ENCODE measurements around the gene THSD4.

THSD4 gene

DNA sequence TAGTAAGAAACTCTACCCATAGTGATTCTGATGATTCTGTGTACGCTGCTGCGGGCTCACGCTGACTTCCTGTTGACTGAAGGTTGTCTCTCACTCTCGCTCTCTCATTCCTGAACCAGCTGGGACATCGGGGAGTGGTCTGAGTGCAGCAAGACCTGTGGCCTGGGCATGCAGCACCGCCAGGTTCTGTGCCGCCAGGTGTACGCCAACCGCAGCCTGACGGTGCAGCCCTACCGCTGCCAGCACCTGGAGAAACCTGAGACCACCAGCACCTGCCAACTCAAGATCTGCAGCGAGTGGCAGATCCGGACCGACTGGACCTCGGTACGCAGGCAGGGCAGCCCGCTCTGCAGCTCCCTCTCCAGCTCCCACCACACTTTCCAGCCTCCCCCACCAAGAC lies 631.4 kb downstream of the THSD4 start:
- DNase-seq (ENCODE audit: low read depth in 2 of 2), result no peak

DNA sequence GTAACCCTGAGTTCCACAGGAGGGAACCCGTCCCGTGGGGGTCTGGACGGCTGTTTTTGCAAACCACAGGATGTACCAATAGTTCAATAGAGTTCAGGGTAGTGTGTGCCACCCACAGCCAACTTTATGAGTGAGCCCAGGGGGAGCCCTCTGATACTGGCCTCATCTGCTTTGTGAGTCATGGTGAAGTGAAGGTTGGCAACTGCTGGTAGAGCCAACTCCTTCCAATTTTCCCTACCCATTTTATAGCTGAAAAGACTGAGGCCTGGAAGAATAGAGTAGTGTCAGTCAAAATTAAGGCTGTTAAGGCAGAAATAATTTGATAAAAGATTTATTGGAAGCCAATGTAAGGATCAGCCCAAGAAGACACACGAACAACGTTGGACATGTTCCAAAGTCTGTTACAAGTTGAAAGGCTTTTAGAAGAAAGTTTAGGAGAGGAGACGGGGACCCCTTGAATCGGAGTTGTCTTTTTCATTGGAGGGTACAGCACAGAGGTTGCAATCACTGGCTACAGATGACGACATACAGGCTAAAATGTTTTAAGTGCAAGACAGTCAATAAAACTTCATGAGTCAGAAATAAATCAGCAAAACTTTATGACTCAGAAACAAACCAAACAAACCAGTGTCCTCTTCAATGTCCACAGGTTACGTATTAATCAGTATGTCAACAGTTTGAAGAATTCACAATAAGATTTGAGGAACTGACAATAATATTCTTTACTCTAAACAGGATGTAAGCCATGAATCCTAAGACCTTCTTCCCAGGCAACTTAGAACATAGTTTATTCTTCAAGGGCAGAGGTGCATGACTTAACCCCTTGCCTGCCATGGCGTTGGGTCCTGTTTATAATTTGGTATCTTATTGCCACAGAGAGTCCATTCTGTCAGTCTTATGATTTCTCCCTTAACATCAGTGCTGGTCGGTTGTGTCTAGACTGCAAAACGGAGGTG lies 632.1 kb downstream of the THSD4 start:
- DNase-seq (ENCODE audit: low read depth in 2 of 2), result no peak

DNA sequence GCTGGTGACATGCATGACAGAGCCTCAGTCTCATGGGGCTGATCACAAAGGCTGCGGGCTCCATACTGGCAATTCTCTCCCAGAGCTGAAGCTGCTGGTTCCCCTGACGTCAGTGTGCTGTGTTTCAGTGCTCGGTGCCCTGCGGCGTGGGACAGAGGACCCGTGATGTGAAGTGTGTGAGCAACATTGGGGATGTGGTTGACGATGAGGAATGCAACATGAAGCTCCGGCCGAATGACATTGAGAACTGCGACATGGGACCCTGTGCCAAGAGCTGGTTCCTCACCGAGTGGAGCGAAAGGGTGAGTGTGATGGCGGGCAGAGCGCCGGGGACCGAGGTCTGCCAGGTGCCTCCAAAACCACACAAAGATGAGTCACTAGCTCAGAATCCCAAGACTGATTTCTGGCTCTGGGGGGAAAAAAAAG lies 633.0 kb downstream of the THSD4 start:
- no peak for DNase-seq (ENCODE audit: low read depth in 2 of 2)

DNA sequence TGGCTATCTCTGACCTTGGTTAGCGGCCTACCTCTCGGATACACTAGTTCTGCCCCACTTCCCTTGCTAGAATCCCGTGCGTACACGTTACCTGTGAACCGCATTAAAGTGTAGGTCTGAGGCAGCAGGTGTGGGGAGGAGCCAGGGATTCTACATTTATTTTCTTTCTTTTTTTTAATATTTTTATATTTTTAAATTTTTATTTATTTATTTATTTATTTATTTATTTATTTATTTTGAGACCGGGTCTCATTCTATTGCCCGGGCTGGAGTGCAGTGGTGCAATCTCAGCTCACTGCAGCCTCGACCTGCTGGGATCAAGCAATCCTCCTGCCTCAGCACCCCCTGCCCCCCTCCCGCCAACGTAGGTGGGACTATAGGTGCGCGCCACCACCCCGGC lies 634.2 kb downstream of the THSD4 start:
- DNase-seq (ENCODE audit: low read depth in 2 of 2), result no peak

DNA sequence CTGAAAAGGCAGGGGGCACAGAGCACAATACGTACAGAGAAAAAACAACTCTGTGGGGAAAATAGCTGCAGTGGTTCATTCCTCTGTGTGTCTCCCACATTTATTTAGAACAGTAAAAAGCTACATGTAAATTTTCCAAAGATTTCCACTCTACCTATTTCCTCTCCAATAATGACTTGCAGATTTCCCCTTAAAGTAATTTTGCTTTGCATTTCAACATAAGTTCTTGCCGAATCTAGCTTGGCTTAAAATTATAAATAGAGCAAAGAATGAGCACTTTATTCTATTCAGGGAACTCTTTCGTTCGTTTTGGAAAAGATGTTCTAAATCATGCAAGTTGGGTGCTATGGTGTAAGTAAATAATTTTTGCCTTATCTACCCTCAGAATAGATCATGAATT lies 636.9 kb downstream of the THSD4 start:
- no peak for DNase-seq (ENCODE audit: low read depth in 2 of 2)

DNA sequence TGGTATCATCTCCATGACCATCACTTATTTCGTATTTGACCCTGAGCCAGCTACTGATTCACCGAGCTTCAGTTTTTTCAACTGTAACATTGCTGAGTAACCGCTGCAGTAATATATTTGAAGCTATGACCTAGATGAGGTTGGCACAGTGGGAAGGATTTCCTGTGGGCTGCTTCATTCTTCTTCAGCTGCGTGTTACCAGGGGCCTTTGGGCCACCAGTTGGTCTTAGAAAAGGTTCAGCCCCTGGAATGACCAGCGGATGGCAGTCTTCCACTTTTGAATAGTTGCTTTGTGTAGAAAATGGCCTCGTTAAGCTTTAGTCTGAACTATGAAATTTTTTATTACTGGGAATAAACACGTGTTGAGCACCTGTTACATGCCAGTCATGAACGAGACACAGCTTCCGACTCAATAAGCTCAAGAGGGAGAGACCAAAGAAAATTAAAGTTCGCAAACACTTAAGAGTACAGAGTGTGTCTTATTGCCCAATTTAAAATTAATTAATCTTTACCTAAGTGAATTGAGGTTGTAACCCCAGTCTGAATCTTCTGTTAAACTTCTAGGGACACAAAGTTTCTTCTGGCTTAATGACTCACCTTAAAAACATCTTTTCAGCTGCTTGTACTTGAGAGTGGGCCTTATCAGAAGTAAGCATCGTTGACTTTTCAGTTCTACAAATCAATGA lies 637.5 kb downstream of the THSD4 start:
- DNase-seq (ENCODE audit: low read depth in 2 of 2), result no peak

DNA sequence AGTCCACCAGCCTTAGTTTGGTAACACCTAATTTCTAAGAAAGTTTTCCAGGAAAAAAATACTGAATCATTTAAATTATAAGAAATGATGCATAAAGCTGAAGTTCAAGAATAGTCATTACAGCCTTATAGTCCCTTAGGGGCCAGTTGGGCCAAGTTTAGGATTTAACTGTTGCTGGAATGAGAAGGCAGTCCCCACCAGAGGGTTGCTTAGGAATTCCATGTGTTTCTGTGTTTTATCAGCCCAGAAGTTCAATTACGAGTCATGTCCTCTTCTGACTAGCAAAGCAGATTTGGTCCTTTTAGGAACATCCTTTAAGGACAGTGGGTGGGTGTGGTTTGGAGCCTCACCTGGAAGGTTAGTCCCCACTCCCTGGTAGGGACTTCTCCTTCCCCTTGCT lies 638.1 kb downstream of the THSD4 start:
- DNase-seq (ENCODE audit: low read depth in 2 of 2), result no peak

DNA sequence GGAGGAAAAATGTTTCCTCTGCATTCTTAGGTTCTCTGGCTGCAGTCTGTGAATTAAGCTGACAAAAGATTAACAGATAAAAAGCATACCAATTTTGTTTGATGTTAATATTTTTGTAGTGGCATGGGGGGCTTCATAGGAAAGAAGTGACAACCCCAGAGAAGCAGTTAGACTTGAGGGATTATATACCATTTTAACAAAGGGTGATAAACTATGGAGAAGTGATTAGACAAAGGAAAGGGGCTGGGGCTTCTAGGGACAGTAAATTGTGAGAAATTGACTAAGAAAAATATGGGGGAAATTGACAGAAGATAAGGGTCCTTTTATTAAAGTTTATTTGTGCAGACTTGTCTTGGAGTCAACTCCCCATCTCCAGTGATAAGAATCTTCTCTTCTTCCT lies 639.4 kb downstream of the THSD4 start:
- no peak for DNase-seq (ENCODE audit: low read depth in 2 of 2)

DNA sequence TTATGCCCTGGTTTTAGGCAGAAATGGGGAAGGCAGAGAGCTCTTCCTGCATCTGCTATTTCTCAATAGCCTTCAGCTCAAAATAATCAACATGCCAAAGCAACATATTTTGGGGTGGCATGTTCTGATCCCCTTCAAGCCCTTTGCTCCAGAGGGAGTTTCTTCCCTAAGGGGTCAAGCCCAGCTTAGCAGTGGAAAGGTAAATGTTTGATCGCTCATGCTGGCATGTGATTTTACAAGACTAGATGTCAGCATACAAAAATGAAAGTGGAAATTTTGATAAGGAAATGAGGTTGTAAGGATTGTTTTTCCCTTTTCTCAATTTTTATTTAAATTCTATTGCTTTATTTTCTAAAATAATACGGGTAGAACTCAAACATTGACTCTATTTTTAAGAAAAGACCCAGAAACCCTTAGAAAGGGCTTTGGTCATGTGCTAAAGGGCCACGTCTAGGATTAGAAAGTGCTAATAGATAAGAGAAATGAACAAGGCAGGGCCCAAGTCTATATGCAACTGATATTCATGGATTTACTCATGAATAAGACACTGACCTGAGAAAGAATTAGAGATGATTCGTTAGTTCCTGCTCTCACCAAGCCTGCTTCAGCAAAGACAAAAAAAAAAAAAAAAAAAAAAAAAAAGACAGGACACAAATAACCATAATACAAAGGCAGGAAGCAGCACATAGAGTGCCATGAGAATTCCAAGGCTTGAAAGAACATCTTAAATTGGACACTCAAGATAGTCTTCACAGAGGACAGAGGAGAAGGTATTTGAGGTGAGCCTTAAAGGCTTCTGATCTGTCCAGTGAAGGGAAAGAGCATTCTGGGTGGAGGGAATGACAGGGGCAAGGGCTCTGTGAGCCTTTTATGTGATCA lies 640.1 kb downstream of the THSD4 start:
- no peak for DNase-seq (ENCODE audit: low read depth in 2 of 2)

DNA sequence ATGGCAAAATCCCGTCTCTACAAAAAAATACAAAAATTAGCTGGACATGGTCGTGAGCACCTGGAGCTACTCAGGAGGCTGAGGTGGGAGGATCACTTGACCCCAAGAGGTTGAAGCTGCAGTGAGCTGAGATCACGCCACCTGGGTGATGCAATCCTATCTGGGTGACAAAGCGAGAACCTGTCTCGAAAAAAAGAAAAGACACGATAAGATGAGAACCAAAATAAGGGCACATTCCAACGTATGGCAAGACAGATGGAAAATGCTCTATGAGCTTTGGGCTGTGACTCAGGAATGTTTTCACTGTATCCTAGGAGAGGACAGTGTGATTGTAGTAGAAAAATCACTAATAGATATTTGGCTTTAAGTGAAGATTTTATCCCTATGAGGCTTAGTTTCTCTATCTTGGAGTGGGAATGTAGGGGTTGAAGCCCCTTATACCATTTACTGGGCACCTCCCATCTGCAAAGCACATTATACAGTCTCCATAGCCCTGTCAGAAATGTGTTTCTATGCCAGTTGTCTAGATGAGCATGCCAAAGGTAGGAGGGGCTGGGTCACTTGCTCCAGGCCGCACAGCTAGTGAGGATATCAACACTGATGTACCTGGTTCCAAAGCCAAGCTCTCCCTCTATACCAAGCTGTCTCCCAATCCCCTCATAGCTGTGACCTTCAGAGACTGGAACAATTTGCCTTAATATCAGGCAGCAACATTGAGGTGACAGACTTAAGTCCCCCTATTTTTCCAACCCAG lies 641.5 kb downstream of the THSD4 start:
- DNase-seq (ENCODE audit: low read depth in 2 of 2), result no peak

DNA sequence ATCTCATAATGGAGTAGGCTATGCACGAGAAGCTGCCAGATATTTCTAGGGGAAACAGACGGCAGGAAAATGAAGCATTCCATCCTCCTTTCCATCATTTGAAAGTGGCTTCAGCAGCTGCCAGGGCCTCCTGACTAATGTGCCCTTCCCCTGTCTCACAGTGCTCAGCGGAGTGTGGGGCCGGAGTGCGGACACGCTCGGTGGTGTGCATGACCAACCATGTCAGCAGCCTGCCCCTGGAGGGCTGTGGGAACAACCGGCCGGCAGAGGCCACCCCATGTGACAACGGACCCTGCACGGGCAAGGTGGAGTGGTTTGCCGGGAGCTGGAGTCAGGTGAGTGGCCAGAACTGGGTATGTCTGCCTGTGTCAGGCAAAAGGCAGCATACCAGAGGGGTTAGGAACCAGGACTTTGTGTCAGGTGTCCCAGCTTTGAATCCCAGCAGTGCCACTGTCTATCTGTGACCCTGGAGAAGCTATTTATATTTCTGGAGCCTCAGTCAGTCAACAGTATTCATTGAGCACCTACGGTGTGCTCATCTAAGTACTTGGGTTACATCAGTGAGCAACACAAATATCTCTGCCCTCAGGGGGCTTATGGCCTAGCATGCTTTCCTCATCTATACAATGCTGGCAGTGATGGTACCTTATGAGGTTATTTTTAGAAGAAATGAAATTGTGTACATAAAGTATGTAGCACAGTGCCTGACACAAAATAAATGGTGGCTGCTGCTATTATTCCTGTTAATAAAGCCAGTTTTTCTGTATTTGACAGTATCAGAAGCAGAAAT lies 642.7 kb downstream of the THSD4 start:
- DNase-seq (ENCODE audit: low read depth in 2 of 2), result no peak

DNA sequence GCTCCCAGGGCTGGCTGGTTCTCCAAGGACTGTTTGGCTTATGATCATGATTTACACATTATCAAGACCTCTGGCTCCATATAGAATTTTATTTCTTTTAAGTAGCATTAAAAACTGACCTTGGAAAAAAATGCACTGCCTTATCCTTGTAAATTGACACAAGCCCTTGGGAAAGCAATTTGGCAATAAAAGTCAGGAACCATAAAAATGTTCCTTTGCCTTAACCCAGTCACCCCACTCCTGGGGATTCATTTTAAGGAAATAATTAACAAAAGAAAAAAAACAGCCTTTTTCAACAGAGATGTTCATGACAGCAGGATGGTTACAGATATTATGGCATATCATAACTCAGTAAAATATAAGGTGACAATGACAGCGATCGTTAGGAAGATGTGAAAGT lies 643.4 kb downstream of the THSD4 start:
- DNase-seq (ENCODE audit: low read depth in 2 of 2), result no peak

DNA sequence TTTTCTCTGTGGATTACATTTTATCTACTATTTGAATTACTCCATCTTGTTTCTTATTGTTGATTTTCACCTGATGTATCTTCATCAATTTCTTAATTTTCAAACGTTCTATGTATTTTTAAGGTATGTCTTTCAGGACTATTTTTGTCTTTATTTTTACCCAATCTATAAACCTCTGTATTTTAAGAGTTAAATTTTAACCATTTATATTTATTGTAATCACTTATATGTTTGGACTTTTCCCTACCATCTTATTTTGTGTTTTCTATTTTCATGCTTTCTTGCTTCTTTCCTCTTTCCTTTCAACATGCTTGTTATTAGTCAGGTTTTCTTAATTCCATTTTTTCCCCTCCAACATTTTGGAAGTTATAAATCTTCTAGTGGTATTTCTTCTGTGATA lies 645.6 kb downstream of the THSD4 start:
- DNase-seq (ENCODE audit: low read depth in 2 of 2), result no peak

DNA sequence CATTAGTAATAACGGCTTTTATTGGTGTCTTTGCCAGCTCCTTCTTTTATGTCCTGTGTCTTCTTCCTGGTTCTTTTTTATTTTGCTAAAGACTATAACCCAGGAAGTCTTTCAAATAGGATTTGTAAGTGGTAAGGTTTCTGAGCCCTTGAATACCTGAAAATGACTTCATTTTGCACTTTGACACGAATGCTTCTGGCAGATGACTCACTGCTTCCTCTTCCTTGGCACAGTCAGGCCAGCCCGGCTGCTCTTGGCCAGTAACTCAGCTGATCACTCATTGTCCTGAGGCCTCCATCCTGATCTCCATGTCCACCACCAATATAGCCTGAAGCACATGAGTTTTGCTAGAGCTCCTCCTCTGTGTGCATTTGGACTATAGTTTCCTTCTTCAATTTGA lies 646.4 kb downstream of the THSD4 start:
- DNase-seq (ENCODE audit: low read depth in 2 of 2), result no peak

DNA sequence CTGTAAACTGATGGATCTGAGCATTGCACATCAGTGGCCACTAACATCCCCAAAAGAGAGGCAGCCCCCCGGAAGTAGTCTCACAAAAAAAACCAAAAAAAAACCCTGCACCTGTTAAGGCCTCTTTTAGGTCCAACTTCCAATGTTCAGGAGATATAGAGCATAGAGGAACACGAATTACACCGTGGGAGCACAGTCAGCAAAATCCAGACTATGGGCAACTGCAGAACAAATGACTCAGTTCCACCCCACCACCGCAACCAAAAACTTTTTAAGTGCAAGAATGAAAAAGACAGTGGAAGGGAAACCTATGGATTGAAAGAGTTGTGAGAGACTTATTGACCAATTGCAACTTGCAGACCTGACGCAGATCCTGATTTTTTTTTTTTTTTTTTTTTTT lies 652.9 kb downstream of the THSD4 start:
- DNase-seq (ENCODE audit: low read depth in 2 of 2), result no peak

DNA sequence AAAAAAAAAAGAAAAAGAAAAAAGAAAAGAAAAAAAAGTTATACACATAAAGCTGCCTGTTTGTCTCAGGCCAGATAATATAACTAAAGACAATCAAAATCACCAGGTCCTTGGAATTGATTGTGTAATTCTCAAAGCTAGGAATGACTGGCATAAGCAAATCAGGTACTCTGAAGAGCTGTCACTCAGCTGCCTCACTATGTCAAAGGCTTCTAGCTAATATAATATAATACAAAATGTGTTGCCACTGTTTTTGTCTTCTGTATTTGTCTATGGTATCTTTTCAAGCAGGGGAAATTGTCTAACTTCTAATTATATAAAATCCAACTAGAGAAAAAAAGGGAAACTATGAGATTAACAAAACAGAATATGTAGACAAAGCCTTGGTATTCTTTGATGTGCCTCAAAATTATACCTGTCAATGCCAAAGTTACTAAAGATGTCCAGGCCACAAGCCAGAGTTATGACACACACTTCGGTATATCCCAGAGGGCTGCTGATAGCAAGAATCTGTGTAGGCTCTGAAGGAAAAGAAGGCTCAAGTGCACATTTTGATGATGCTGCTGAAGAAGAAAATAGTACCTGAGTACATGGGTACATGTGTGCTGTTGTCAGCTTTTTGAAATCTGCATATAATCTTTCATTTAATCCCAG lies 658.1 kb downstream of the THSD4 start:
- DNase-seq (ENCODE audit: low read depth in 2 of 2), result no peak

DNA sequence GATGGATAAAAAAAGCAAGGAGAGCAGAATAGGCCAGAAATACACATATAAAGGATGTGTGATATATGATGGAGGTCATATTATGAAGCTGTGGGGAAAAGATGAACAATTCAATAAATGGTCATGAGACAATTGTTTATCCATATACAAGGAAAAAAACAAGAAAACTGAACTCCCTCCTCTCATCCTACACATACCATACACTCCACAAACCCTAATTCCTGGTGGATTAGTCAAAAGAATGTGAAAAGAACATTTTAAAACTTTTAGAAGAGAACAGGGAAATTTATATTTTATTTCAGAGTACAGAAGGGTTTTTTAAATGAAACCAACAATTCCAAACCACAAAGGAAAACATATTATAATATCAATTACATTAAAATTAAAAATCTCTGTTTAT lies 660.6 kb downstream of the THSD4 start:
- DNase-seq (ENCODE audit: low read depth in 2 of 2), result no peak

DNA sequence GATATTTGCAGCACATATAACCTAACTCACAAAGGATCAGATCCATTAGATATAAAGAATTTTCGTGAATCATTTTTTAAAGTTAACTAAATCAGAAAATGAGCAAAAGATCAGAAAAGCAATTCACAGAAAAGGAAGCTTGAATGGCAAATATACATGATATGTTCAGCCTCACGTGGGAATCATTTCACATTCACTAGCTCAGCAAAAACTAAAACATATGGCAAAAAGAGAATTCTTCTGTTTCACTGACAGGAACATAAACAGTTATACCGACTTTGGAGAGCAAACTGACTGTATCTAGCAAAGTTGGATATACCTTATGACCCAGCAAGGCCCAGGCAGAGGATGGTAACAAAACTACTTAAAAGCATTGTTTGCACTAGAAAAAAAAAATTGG lies 661.0 kb downstream of the THSD4 start:
- DNase-seq (ENCODE audit: low read depth in 2 of 2), result no peak

DNA sequence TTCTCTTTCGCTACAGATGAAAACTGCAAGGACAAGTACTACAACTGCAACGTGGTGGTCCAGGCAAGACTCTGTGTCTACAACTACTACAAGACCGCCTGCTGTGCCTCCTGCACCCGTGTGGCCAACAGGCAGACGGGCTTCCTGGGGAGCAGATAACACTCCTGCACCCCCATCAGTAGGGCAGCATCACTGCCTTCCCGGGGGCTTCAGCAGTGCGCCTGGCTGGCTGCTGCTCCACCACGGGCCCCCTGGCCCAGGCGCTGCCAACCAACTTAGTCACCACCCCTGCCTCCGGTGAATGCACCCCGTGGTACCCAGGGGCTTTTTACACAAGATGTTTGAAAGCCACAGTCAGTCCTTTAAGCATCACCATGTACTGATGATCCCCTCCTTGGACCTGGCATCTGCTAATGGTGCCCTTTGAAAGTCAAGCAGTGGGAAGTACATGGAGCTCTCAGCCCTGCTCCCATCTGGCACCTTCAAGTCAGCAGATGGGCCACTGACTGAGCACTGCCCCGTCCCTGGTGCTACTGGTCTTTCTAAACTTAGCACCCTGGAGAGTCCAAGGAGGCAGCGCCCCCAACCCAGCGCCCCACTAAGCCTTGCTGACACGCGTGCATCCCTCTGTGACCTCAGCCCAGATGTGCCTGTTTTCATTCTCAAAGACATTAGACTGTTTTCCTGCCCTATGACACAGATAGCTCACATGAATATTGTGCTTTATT lies 662.1 kb downstream of the THSD4 start:
- DNase-seq (ENCODE audit: low read depth in 2 of 2), result no peak
